ENCODE data around the gene RMND5B. TPM values are rescaled to one million over a fixed set of nuclear protein-coding genes. Genes with fewer than 3 reads are reported as not detected.

The RMND5B gene
- total RNA-seq, 1 experiment from 2014 or later: 48.4 TPM

DNA sequence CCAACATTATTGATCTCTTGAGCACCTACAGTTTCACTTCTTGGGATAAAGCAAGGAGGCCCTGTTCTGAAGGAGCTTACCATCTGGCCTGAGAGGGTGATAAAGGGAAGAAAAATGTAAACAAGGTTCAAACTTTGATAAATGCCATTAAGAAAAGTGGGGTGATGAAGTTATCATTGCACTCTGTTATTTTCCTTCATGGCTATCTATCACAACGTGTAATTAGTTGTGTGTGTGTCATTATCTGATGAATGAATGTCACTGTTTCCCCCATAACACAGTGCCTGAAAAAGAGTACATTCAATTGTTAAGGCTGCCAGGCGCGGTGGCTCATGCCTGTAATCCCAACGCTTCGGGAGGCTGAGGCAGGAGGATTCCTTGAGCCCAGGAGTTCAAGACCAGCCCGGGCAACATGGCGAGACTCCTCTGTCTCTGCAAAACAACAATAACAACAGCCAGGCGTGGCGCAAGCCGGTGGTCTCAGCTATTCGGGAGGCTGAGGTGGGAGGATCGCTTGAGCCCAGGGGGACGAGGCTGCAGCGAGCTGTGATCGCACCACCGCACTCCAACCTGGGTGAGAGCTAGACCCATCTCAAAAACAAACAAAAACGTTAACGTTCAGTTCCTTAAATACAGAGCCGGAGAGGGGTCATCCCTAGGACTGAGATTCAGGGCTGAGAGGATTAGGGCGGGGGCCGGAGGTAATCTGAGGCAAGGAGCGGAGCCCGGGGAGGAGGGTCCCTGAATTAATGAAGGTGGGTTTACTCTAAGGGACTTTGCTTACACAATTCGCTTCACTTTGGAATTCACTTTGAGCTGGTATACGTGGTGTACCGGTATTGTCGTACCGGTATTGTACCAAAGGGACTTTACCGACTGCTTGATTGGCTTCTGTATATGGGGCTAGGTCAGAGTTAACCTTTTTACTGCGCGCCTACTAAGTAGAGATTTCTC lies 22.0 kb downstream of the RMND5B start:
- H3K27ac Mint-ChIP-seq (ENCODE audit: unreplicated experiment): peak overlapping the region; percentile 92
- POLR2A ChIA-PET: interaction anchor here (0.6 to 1.2 kb wide), 3 partner anchors 15 to 52 kb away, joined by 5 to 16 read pairs (median 6); partner anchors contain the start of gene HNRNPAB
- H3K9me3 Mint-ChIP-seq (ENCODE audit: unreplicated experiment): no peaks in the 10 kb centered on the region
- TF ChIP-seq, protein P1, sequence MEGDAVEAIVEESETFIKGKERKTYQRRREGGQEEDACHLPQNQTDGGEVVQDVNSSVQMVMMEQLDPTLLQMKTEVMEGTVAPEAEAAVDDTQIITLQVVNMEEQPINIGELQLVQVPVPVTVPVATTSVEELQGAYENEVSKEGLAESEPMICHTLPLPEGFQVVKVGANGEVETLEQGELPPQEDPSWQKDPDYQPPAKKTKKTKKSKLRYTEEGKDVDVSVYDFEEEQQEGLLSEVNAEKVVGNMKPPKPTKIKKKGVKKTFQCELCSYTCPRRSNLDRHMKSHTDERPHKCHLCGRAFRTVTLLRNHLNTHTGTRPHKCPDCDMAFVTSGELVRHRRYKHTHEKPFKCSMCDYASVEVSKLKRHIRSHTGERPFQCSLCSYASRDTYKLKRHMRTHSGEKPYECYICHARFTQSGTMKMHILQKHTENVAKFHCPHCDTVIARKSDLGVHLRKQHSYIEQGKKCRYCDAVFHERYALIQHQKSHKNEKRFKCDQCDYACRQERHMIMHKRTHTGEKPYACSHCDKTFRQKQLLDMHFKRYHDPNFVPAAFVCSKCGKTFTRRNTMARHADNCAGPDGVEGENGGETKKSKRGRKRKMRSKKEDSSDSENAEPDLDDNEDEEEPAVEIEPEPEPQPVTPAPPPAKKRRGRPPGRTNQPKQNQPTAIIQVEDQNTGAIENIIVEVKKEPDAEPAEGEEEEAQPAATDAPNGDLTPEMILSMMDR (IDR thresholded peaks at IDR 0.05; ENCODE audit: insufficient read depth in 1 of 2, low read depth in 1 of 2, low read length in 1 of 2, severe bottlenecking in 1 of 2, unreplicated experiment in 1 of 2): no peak
- no peak for DNase-seq
- H3K27me3 ChIP-seq (replicated peaks; ENCODE audit: control insufficient read depth, insufficient read depth, low read length): no peaks in the 10 kb centered on the region
- peak overlapping the region; percentile 94 for H3K4me3 Mint-ChIP-seq (ENCODE audit: unreplicated experiment)
- H3K27me3 Mint-ChIP-seq (ENCODE audit: insufficient read depth, unreplicated experiment): no peaks in the 10 kb centered on the region
- intact Hi-C loops (cut with micrococcal nuclease; ENCODE audit: unreplicated experiment): loop anchor here (5.0 kb wide), 1 partner anchor 40 kb away; the partner anchor contains the start of gene N4BP3
- H3K4me1 Mint-ChIP-seq (ENCODE audit: low read depth, unreplicated experiment): no peaks in the 10 kb centered on the region
- H3K36me3 ChIP-seq (ENCODE audit: control insufficient read depth, insufficient read depth, low read length): no peaks in the 10 kb centered on the region; the same call in 1 of the 2 replicates
- H3K4me3 ChIP-seq (ENCODE audit: low read depth, low read length): peak overlapping the region; percentile 65
- TSS peak; percentile 68 for BruUV-seq (replicated peaks)
- H3K36me3 Mint-ChIP-seq (ENCODE audit: insufficient read depth, unreplicated experiment): peaks cover 60% of the 10 kb centered on the region
- H3K9me3 ChIP-seq: no peaks in the 10 kb centered on the region
- H3K4me1 ChIP-seq: peaks cover 5% of the 10 kb centered on the region
- CTCF ChIA-PET: interaction anchor here (0.5 to 2.7 kb wide), 5 partner anchors 8 to 697 kb away, joined by 3 to 69 read pairs (median 6); no protein-coding TSS in a partner anchor

DNA sequence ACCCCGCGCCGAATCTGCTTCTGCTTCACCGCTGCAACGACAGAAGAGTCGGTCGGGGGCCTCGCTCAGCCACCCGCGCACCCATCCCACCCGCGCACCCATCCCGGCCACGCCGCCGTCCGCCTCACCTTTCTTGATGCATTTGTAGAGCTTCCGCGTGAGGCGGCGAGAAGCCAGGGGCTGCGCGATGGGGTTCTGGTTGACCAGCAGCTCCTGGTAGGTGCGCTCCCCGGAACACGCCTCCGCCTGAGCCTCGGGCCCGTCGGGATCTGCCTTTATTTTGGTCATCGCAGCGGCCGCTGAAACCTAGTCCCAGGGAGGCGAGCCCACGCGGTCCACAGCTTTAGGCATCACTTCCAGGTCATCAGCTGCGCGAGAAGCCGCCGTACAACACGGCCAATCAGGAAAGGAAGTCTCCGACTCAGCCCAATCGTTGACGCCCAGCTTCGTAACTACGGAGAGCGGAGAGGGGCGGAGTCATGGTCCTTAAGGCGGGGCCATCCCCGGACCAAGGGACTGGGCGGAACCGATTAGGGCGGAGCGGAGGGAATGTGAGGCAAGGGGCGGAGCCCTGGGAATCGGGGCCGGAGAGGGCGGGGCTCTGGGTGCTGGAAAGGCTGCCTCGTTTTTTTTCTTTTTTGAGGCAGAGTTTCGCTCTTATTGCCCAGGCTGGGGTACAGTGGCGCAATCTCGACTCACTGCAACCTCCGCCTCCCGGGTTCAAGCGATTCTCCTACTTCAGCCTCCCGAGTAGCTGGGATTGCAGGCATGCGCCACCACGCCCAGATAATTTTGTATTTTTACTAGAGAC lies 22.9 kb downstream of the RMND5B start, which contains the start of gene NHP2:
TSS of gene NHP2 (minus strand) at position 356 of the 811 bp plus-strand sequence. CDS start at position 288, 68 bp downstream.
- no peaks in the 10 kb centered on the region for H3K27me3 ChIP-seq (replicated peaks; ENCODE audit: control insufficient read depth, insufficient read depth, low read length)
- peak within 1 kb of the TSS; percentile 65 for H3K4me3 ChIP-seq (ENCODE audit: low read depth, low read length)
- BruUV-seq (replicated peaks): no TSS peak
- POLR2A ChIA-PET: interaction anchor here (0.5 to 1.2 kb wide), 7 partner anchors 16 to 1130 kb away, joined by 3 to 16 read pairs (median 4); partner anchors contain the start of gene HNRNPAB
- no peaks in the 10 kb centered on the region for H3K9me3 ChIP-seq
- H3K27ac Mint-ChIP-seq (ENCODE audit: unreplicated experiment): peak within 1 kb of the TSS; percentile 92
- no peaks in the 10 kb centered on the region; the same call in 1 of the 2 replicates for H3K36me3 ChIP-seq (ENCODE audit: control insufficient read depth, insufficient read depth, low read length)
- peak; percentile 98 for DNase-seq
- TF ChIP-seq, protein P1 (IDR thresholded peaks at IDR 0.05; ENCODE audit: insufficient read depth in 1 of 2, low read depth in 1 of 2, low read length in 1 of 2, severe bottlenecking in 1 of 2, unreplicated experiment in 1 of 2): no peak
- peak within 1 kb of the TSS; percentile 94 for H3K4me3 Mint-ChIP-seq (ENCODE audit: unreplicated experiment)
- H3K4me1 ChIP-seq: peaks cover 5% of the 10 kb centered on the region
- intact Hi-C loops (cut with micrococcal nuclease; ENCODE audit: unreplicated experiment): loop anchor here (5.0 kb wide), 1 partner anchor 41 kb away; the partner anchor contains the start of gene N4BP3
- CTCF ChIA-PET: interaction anchor here (0.5 to 2.7 kb wide), 8 partner anchors 8 to 593 kb away, joined by 3 to 69 read pairs (median 5); no protein-coding TSS in a partner anchor
- no peaks in the 10 kb centered on the region for H3K9me3 Mint-ChIP-seq (ENCODE audit: unreplicated experiment)
- H3K36me3 Mint-ChIP-seq (ENCODE audit: insufficient read depth, unreplicated experiment): peaks cover 50% of the 10 kb centered on the region
- no peaks in the 10 kb centered on the region for H3K4me1 Mint-ChIP-seq (ENCODE audit: low read depth, unreplicated experiment)
- H3K27me3 Mint-ChIP-seq (ENCODE audit: insufficient read depth, unreplicated experiment): no peaks in the 10 kb centered on the region

All from Caco-2 (cell line).